Activated CD8-positive, alpha-beta T cell treated with anti-CD3 and anti-CD28 coated beads, Interleukin-2, amount 10 ng/mL, durations not matched to agents 7 days and 5 days (primary cell): ENCODE data around the gene PLCB2. TPM values are rescaled to one million over a fixed set of nuclear protein-coding genes. Genes with fewer than 3 reads are reported as not detected.

Experiments
- ATAC-seq: fragments of 150-1000 bp; cut with Tn5 transposase; one replicate; pipeline ENCODE4 v1.10.0; 2021; ENCODE audit warnings: moderate library complexity
- CTCF ChIA-PET: fragments of 350-600 bp; sonication (Branson Sonifier 250); formaldehyde crosslinking; loops from one replicate; lab custom pipeline; 2021; ENCODE audit warnings: antibody characterized with exemption; lab: Charles Lee
- POLR2A ChIA-PET: fragments of 350-600 bp; sonication (Branson Sonifier 250); formaldehyde crosslinking; loops from one replicate; lab custom pipeline; 2021; ENCODE audit warnings: antibody characterized with exemption; lab: Charles Lee
- DNase-seq: peaks from one replicate; pipeline ENCODE4 v3.0.0-alpha.2; 2020
- H3K27ac Mint-ChIP-seq: one replicate; pipeline ENCODE4 v1.8.0; 2021; ENCODE audit warnings: mild to moderate bottlenecking, mixed read lengths
- H3K27me3 Mint-ChIP-seq: one replicate; pipeline ENCODE4 v1.8.0; 2021; ENCODE audit warnings: low read depth, mixed read lengths
- H3K36me3 Mint-ChIP-seq: one replicate; pipeline ENCODE4 v1.8.0; 2021; ENCODE audit warnings: low read depth, mixed read lengths
- H3K4me1 Mint-ChIP-seq: one replicate; pipeline ENCODE4 v1.8.0; 2021; ENCODE audit warnings: low read depth, mixed read lengths
- H3K4me3 Mint-ChIP-seq: one replicate; pipeline ENCODE4 v1.8.0; 2021; ENCODE audit warnings: mild to moderate bottlenecking, mixed read lengths
- H3K9me3 Mint-ChIP-seq: one replicate; pipeline ENCODE4 v1.8.0; 2022; ENCODE audit warnings: mixed read lengths; ENCODE audit not compliant: insufficient read depth
- total RNA-seq, 2 experiments: library from RNA; stranded (reverse); gene quantifications; one replicate each; pipeline ENCODE4 v1.2.3, GENCODE V29; 2021

Gene PLCB2
- total RNA-seq, 2 experiments from 2014 or later: 133 to 160 TPM

DNA sequence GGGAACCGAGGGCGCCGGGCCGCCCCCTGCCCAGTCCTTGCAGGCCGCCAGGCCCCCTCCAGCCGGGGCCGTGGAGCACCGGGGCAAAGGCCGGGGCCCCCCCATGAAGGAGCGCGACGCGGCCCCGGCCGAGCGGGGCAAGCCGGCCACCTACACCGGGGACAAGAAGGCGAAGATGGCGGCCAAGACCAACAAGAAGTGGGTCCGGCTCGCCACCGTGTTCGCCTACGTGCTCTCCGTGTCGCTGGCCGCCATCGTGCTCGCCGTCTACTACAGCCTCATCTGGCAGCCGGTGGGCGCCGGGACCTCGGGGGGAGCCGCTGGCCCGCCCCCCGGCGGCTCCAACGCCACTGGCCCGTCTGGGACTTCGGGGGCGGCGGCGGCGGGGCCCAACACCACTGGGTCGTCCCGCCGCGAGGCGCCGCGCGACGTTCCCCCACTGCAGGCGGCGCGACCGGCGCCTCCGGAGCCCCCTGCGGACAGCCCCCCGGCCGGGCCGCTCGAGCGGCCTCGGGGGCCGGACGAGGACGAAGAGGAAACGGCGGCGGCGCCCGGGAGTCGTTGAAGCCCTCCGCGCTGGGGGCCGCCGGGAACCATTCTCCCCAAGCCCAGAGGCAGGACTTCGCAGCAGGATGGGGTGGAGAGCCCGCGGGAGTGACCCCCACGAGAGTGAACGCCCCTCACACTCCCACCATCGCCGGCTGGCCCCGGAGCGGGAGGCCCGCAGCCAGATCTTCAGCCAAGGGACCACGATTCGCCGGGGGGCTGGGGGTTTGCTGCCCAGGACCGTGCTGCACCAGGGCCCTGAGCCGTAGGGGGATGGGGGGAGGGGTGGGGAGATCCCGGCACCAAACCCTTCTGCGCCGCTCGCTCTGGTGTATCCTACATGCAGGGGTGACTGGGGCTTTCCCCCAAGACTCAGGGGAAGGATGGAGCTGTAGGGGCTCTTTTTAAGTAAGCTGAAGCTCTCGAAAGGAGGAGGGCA lies 16.5 kb upstream of the PLCB2 start:
- CTCF ChIA-PET: interaction anchor here (0.7 to 17.8 kb wide), 12 partner anchors 8 to 51 kb away, joined by 3 to 326 read pairs (median 14); partner anchors contain the start of genes CCDC9B, DISP2 and PLCB2
- H3K4me1 Mint-ChIP-seq: peaks cover 37% of the 10 kb centered on the region
- H3K27ac Mint-ChIP-seq: no peak overlapping the region
- peak overlapping the region; percentile 62 for H3K4me3 Mint-ChIP-seq
- POLR2A ChIA-PET: interaction anchor here (2.0 kb wide), 1 partner anchor 16 kb away, joined by 17 read pairs; the partner anchor contains the start of gene PLCB2
- H3K9me3 Mint-ChIP-seq: no peaks in the 10 kb centered on the region
- ATAC-seq (peak; percentile 7), DNase-seq (peak; percentile 46)
- peaks cover 8% of the 10 kb centered on the region for H3K27me3 Mint-ChIP-seq
- H3K36me3 Mint-ChIP-seq: peaks cover 7% of the 10 kb centered on the region

DNA sequence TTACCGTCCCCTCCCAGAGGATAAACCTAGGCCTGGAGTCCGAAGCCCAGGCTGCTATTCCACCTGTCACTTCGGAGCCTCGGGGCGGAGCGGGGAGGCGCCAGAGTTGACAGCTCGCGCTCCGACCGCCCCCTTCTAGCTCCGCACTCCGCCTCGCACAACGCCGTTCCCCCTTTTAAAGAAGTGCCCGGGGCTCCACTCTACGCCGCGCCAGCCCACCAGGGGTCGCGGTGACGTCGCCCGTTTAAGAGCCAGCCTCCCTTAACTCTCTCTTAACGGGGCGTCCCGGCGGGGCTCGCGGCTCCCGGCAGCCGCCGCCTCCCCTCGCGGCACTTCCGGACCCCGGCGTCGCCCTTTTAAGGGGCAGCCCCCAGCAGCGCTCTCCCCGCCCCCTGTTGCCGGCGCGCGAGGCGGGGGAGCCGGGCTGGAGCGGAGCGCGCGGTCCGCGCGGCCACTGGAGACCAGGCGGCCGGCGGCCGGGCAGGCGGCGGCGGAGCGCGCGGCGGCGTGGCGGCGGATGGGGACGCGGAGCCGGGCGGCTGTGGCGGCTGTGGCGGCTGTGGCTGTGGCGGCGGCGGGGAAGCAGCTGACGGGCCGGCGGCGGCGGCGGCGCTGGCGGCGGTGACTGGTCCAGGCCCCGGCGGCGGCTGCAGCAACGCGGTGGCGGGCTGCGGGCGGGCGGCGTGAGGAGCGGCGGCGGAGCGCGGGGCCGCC lies 15.7 kb upstream of the PLCB2 start, which contains the start of gene INAFM2:
Gene INAFM2, plus strand, starts transcription at position 454 of the 714 bp plus-strand sequence. CDS start 364 bp downstream, outside the sequence.
- no peak within 1 kb of the TSS for H3K27ac Mint-ChIP-seq
- peaks cover 31% of the 10 kb centered on the region for H3K4me1 Mint-ChIP-seq
- no peaks in the 10 kb centered on the region for H3K9me3 Mint-ChIP-seq
- peak within 1 kb of the TSS; percentile 73 for H3K4me3 Mint-ChIP-seq
- ChIA-PET CTCF (interaction anchor here (1.0 to 21.9 kb wide), 20 partner anchors 9 to 535 kb away, joined by 3 to 559 read pairs (median 4); partner anchors contain the start of genes ANKRD63, CCDC9B and PLCB2), POLR2A (interaction anchor here (0.6 to 2.0 kb wide), 4 partner anchors 9 to 69 kb away, joined by 3 to 17 read pairs (median 3); partner anchors contain the start of gene PLCB2)
- H3K27me3 Mint-ChIP-seq: peaks cover 8% of the 10 kb centered on the region
- DNase-seq (peak; percentile 95), ATAC-seq (peak; percentile 91)
- H3K36me3 Mint-ChIP-seq: peaks cover 7% of the 10 kb centered on the region

DNA sequence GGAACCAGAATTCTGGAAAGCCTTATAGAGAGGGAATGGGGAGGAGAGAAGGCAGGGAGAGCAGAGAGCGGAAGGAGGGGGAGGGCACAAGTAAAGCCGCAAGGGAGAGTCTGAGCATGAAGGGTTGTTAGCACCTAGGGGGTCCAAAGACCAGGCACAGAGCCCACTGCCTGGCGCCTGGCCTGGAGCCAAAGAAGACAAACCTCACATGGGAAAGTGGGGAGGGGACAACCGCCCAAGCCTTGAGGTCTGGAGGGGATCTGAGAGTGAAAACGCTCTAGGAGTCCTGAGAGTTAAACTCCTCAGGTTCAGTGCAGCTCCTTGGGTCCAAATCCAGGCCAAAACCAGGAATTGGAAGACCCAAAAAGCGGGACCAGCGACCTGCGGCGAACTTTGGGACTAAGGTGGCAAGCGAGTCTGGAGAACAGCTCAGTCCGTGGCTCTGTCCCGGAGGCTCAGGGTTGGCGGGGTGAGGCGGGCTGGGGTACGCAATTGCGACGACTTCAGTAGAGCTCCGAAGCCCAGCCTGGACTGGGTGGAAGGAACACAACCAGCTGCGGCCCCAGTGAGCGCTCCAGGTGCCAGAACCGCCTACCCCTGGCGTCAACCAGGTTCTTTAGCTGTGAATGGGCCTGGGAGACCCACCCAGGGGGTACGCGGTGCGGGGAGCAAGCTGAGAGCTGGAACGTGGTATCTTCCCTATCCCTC lies 14.9 kb upstream of the PLCB2 start:
- Mint-ChIP-seq H3K27me3 (peaks cover 12% of the 10 kb centered on the region), H3K4me1 (peaks cover 31% of the 10 kb centered on the region), H3K9me3 (no peaks in the 10 kb centered on the region), H3K4me3 (peak overlapping the region; percentile 73), H3K36me3 (peaks cover 7% of the 10 kb centered on the region), H3K27ac (no peak overlapping the region)
- DNase-seq (no peak), ATAC-seq (no peak)
- POLR2A ChIA-PET: interaction anchor here (0.6 to 2.0 kb wide), 4 partner anchors 9 to 68 kb away, joined by 3 to 17 read pairs (median 3); partner anchors contain the start of gene PLCB2
- CTCF ChIA-PET: interaction anchor here (1.0 to 21.9 kb wide), 21 partner anchors 9 to 535 kb away, joined by 3 to 559 read pairs (median 4); partner anchors contain the start of genes ANKRD63, CCDC9B and PLCB2

DNA sequence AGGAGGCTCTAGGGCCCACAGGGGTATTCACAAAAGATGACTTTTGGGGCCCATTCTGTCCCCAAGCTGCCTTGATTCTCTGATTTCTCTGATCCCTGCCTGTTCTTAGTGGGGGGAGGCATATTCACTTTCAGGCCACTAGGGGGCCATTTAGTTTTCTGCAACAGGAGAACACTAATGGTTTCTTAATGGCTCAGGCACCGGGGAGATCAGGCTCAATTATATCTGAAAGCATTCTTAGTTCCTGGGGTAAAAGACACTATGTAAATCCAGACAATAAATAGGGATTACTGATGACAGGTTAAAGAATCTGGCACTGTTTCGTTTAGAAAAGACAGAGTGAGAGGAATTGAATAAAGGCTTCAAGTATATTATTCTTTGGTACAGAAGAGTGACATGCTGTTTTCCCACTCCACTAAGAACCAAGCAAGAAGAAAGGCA lies 13.2 kb upstream of the PLCB2 start:
- no peaks in the 10 kb centered on the region for H3K9me3 Mint-ChIP-seq
- DNase-seq: peak; percentile 75
- POLR2A ChIA-PET: interaction anchor here (1.8 kb wide), 1 partner anchor 13 kb away, joined by 8 read pairs; the partner anchor contains the start of gene PLCB2
- peaks cover 4% of the 10 kb centered on the region for H3K36me3 Mint-ChIP-seq
- H3K27me3 Mint-ChIP-seq: peaks cover 25% of the 10 kb centered on the region
- peak; percentile 17 for ATAC-seq
- no peak overlapping the region for H3K27ac Mint-ChIP-seq
- H3K4me3 Mint-ChIP-seq: no peak overlapping the region
- H3K4me1 Mint-ChIP-seq: peaks cover 30% of the 10 kb centered on the region
- CTCF ChIA-PET: interaction anchor here (0.7 to 21.9 kb wide), 16 partner anchors 8 to 274 kb away, joined by 3 to 559 read pairs (median 4); partner anchors contain the start of genes CCDC9B, IVD and PLCB2

DNA sequence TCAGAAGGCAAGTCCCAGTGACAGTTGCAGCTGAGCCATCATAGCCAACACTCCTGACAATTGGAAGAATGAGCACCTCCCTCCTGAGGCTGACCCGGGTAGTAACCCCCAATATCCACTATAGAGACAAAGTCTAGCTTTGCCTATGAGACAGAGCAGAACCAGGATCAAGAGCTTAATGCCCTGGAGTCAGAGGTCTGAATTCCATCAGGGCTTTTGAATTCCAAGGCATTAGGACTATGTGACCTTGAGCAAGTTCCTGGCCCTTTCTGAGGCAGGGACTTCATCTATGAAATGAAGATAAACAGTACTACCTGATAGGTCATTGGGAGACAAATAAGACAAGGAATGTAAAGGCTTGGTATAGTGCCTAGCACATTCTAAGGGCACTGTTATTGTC lies 12.7 kb upstream of the PLCB2 start:
- Mint-ChIP-seq H3K27ac (no peak overlapping the region), H3K36me3 (peaks cover 4% of the 10 kb centered on the region), H3K9me3 (no peaks in the 10 kb centered on the region), H3K4me1 (peaks cover 29% of the 10 kb centered on the region), H3K4me3 (no peak overlapping the region), H3K27me3 (peaks cover 29% of the 10 kb centered on the region)
- ChIA-PET POLR2A (interaction anchor here (1.8 kb wide), 1 partner anchor 13 kb away, joined by 8 read pairs; the partner anchor contains the start of gene PLCB2), CTCF (interaction anchor here (1.0 to 21.9 kb wide), 13 partner anchors 9 to 281 kb away, joined by 3 to 559 read pairs (median 6); partner anchors contain the start of genes CCDC9B, IVD, PLCB2 and SRP14)
- no peak for ATAC-seq
- DNase-seq: no peak

DNA sequence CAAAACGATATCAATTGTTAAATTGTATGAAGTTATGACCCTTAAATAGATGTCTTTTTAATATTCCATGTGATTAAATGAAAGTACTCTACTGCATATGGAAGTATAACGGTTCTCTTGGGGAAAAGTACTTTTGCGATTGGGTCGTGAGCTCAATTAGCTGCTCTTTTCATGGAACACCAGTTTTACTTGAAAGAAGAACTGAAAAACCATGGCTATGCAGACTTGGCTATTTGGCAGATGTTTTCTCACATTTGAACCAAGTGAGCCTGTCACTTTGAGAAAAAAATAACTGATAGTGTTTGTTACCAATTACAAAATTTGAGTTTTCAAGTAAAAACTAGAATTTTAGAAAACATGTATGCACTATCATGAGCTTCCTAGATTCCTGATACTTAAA lies 9.8 kb upstream of the PLCB2 start:
- CTCF ChIA-PET: interaction anchor here (1.5 to 21.9 kb wide), 4 partner anchors 7 to 41 kb away, joined by 5 to 559 read pairs (median 242); partner anchors contain the start of genes CCDC9B and PLCB2
- no peaks in the 10 kb centered on the region for H3K36me3 Mint-ChIP-seq
- no peak for ATAC-seq

DNA sequence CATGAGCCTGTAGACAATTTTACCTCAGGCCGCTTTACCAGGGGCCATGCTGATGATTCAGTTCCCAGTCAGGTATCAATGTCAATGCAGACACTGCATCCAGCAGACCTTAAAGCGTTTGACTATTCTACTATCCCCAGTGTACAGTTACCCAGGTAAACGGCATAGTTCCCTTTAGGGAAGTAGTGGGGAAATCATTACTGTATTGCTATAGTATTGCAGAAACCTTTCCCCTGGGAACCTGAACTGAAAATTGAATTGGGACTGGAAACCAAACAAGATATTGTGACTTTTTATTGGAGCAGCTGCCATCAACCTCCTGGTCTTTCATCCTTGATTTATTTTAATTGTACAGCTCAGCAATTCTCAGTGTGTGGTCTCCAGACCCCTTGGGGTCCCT lies 9.2 kb upstream of the PLCB2 start:
- ChIA-PET POLR2A (interaction anchor here (1.2 kb wide), 1 partner anchor 9 kb away, joined by 3 read pairs; the partner anchor contains the start of gene PLCB2), CTCF (interaction anchor here (1.5 to 21.9 kb wide), 4 partner anchors 7 to 41 kb away, joined by 5 to 559 read pairs (median 242); partner anchors contain the start of genes CCDC9B and PLCB2)
- Mint-ChIP-seq H3K36me3 (no peaks in the 10 kb centered on the region), H3K9me3 (no peaks in the 10 kb centered on the region), H3K4me1 (peaks cover 17% of the 10 kb centered on the region), H3K27me3 (peaks cover 50% of the 10 kb centered on the region), H3K4me3 (no peak overlapping the region), H3K27ac (no peak overlapping the region)
- DNase-seq (no peak), ATAC-seq (no peak)

More for the DNA sequence above, 9.8 kb upstream of the PLCB2 start:
- H3K4me3 Mint-ChIP-seq: no peak overlapping the region
- no peak overlapping the region for H3K27ac Mint-ChIP-seq
- no peaks in the 10 kb centered on the region for H3K9me3 Mint-ChIP-seq
- DNase-seq: no peak
- H3K27me3 Mint-ChIP-seq: peaks cover 45% of the 10 kb centered on the region
- peaks cover 23% of the 10 kb centered on the region for H3K4me1 Mint-ChIP-seq
- POLR2A ChIA-PET: interaction anchor here (1.2 kb wide), 1 partner anchor 10 kb away, joined by 3 read pairs; the partner anchor contains the start of gene PLCB2

DNA sequence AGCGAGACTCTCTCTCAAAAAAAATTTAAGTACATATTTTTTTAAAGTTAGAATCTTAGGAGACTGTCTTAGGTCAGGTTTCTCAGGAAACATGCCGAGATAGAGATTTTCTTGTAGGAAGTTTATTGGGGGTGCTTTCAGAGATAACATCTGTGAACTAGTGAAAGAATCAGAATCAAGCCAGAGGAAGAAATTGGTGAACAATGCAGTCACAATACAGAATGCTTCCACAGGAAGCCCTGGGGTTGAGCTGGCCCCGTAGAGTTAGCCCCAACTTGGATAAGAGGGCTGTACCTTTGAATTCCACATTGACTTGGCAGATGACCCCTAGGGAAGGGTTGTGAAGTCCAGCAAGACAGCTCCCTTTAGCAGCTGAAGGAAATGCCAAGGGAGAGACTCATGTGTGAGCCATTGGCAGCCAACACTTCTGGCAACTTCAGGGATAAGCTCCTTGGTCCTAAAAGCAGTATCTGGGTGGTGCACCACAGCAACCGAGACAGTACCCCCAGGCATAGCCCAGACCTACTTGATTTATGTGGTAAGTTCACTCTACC lies 7.1 kb upstream of the PLCB2 start:
- Mint-ChIP-seq H3K4me1 (peaks cover 12% of the 10 kb centered on the region), H3K27ac (no peak overlapping the region), H3K36me3 (no peaks in the 10 kb centered on the region), H3K9me3 (no peaks in the 10 kb centered on the region), H3K27me3 (peaks cover 56% of the 10 kb centered on the region), H3K4me3 (no peak overlapping the region)
- CTCF ChIA-PET: interaction anchor here (1.2 to 21.9 kb wide), 5 partner anchors 10 to 39 kb away, joined by 3 to 559 read pairs (median 5); partner anchors contain the start of gene CCDC9B
- no peak for DNase-seq
- POLR2A ChIA-PET: interaction anchor here (0.7 kb wide), 1 partner anchor 19 kb away, joined by 3 read pairs; no protein-coding TSS in a partner anchor
- no peak for ATAC-seq

DNA sequence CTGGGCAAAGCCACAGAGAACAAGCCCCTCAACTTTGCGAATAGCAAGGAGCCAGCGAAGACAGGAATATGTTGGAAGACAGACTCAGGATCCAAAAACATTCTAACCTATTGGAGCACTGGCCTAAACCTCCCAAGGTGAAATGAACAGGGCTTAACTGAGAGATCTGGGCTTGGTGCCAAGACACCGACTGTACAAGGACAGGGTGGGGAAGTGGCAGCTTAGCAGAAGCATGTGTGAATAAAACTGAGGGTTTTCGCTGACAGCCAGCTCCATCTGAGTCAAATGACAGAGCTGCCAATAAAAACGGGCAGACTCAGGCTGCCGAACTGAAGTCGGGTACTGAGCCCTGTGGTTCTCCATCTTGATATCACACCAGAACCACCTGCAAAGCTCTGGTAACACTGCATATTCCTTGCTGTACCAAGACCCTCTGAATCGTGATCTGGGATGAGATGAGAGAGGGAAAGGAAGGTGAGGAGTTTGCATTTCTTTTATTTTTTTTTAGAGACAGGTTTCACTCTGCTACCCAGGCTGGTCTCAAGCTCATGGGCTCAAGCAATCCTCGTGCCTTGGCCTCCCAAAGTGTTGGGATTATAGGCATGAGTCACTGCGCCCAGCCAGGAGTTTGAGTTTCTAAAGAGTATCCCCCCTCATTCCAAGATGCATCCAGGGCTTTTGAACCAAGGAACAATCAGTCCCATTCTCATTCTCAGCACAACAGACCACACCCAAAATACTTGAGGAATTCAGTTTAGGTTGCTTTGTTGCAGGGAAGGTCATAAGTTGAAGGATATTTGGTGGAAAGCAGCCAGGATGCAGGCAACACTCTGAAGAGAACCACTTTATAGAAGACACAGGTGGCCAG lies 6.0 kb upstream of the PLCB2 start:
- Mint-ChIP-seq H3K4me1 (peaks cover 22% of the 10 kb centered on the region), H3K36me3 (no peaks in the 10 kb centered on the region), H3K4me3 (no peak overlapping the region), H3K27me3 (peaks cover 54% of the 10 kb centered on the region), H3K9me3 (no peaks in the 10 kb centered on the region), H3K27ac (peak overlapping the region; percentile 22)
- POLR2A ChIA-PET: interaction anchor here (0.9 kb wide), 1 partner anchor 22 kb away, joined by 5 read pairs; no protein-coding TSS in a partner anchor
- DNase-seq (peak; percentile 47), ATAC-seq (no peak)
- CTCF ChIA-PET: interaction anchor here (0.8 to 21.9 kb wide), 7 partner anchors 6 to 38 kb away, joined by 3 to 559 read pairs (median 3); partner anchors contain the start of genes ANKRD63, CCDC9B and INAFM2
